Midbrain (tissue), 1 donor: ENCODE measurements around the gene CMIP.

Experiments used
- DNase-seq: peaks from one replicate; lab custom pipeline; 2025; lab: John Stamatoyannopoulos, UW

Gene CMIP

DNA sequence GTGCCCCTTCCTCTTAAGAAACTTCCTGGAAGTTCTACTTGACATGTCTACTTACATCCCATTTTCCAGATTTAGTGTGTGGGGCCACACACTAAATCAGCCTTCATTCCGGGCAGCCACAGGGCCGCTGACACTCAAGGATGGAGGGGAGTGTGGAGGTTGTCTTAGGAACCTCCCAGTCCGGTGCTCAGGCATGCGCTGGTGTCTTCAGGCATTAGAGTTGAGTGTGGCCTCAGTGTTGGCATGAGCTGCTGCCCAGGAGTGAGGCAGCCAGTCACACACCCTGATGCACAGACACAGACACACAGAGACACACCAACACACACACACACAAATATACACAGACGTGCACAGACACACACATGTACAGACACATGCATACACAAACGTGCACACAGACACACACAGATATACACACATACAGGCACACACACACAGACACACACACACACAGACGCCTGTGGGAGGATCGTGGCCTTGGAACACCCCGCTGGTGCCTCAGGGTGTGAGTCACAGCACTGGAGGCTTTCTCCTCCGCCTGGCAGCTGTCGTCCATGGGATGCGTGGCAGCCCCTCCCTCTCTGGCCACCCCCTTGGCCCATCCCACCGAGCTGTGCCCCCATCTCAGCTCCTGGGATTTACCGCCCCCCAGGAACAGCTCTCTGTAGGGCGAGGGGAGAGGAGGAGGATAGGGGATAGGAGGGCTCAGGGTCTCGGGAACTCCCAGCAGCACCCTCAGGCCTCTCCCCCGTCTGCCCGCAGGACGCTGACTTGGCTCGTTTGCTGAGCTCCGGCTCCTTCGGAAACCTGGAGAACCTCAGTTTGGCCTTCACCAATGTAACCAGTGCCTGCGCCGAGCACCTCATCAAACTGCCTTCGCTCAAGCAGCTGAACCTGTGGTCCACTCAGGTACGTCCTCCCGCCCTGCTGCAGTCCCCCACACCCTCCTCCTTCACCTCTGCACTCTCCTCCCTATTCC lies 258.9 kb downstream of the CMIP start:
- DNase-seq, result no peak

DNA sequence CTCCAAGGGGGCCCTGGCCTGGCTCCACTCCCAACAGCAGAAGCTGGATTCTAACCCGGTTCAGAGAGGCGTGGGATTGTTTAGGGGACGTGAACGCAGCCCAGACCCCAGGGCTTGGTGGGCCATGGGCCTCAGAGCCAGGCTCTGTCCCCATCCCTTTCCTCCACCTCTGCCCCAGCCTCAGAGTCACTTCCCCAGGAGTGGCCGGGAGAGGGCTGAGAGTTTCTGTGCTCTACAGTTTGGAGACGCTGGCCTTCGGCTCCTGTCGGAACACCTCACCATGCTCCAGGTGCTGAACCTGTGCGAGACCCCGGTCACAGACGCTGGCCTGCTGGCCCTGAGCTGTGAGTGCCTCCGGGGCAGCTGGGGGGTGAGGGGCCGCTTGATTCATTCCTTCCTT lies 260.7 kb downstream of the CMIP start:
- no peak for DNase-seq

DNA sequence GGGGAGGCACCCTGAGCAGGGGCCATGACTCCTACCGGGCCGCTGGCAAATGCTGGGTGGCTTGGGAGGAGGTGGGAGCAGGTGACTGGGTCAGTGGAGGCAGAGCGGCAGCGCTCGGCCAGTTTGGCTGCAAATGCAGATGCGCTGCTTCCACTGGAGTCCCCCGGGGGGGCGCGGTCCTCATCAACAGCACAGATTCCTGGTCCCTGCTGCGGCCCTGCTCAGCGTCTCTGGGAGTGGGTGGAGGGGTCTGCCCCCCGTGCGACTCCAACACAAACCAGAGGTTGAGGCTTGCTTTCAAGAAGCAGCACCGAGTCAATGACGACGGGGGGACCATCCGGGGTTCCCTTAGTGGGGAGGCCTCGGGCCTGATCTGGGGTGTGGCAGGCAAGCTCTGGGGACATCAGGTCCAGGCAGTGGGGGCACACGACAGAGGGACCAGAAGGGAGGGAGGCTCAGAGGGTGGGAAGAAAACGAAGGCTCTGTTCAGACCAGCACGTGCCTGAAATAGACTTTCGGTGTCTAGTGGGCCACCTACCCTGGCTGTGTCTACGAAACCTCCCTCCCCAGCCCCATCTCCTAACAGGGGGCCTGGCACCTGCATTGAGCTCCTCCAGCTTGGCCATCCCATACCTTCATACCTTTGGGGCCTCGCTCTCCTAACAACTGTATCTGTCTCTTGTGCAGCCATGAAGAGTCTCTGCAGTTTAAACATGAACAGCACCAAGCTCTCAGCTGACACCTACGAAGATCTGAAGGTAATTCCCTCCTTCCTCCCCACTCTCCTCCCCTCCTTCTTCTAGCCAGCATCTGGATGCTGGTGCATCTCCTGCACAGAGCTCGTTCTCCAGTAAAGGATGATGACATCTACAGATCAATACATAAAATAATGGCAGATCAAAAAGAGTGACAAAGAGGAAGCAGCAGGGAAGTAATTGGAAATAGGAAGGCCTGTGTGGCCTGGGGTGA lies 262.0 kb downstream of the CMIP start:
- no peak for DNase-seq

DNA sequence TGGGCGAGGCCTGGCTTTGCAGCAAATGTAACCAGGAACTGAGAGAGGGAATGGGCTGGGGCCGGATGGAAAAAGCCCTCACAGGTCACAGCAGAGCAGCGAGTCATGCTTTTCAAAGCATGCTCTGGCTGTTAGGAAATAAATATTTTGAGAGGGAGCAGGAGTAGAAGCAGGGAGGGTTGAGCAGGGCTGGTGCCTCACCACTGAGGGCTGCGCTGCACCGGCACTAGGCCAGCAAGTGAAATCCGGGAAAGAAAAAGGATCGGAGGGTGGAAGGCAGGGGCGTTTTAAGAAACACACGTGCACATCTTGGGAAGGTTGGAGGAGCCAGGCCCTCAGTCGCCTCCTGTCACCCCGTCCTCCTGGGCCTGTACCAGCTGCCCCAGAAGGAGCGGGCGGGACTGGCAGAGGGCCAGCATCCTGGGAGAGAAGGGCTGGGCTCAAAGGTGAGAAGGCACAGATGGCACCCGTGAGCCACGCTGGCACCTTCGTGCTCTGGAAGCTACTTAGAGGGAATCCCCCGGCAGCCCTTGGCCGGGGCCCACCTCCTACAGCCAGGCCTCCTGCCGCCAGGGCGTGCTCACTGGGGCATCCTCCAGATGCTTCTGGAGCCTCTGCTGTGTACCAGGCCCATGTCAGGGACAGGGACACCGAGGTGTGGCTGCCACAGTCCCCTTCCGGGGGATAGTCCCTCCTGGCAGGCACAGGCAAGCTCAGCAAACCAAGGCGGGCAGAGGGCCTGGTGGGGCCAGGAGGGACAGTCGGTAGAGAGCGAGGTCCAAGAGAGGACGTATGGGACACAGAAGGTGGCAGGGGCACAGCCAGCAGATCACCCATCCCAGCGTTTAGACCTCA lies 263.0 kb downstream of the CMIP start:
- DNase-seq, result no peak

DNA sequence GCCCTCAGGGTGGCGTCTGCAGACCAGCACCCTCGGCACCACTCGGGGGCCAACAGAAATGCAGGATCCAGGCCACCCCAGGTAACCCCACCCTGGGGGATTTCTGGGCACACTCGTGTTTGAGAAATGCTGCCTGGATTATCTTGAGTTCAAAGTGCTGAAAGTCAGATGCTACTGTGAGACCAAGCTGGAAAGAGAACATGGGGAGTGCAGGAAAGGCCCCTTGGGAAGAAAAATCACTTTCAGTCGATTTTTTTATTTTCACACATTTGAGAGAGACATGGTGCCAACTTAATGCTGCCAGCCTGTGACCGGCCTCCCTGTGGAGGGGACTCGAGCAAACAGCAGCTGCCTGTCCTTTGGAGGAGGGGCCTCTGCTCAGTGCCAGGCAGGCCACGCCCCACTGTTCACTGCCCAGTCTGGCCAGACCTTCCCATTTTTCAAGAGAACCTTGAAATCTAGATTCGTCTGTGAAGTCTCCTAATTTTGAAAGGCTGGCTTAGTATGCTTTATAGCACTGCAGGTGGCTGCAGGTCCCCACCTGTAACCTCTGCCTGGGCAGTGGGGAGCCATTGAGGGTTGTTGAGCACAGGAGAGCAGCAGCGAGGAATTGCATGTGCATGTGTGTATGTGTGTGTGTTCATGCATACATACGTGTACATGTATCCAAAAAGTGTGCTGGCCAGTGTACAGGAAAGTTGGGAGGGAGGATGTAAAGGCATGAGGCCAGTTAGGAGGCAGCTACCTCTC lies 263.8 kb downstream of the CMIP start:
- DNase-seq, result peak; percentile 25

DNA sequence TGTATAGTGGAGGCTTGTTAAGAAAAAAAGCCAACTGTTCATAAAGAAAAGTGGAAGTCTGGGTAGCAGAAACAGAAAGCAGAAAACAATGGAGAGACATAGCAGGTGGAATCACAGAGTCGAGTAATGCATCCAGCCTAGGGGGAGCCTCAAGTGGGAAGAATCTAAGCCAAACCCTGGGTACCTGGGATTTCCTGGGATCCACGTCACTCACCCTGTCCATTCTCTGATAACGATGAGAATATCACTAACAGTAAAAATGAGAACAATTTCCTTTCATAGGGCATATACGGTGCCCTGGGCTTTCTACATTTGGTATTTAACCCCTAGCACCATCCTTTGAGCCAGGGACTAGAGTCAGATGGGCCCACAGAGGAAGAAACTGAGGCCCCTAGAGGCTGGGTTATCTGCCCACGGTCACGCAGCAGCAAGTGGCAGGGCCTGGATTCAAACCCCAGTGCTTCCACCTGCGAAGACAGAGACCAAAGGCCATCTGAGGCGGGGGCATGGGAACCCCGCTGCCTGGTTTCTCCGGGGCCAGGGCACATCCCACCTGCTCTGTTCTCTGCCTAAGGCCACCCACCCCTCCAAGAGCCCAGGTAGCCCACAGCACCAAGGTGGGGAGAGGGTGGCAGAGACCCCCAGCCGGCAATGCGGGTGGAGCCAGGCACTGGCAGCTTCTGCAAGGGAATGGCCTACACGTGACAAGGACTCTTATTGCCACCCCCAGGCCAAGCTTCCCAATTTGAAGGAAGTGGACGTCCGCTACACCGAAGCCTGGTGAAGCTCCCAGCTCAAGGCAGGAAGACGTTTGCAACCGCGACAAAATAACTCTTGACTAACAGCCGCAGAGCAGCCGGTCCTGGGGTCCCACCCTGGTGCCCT lies 264.6 kb downstream of the CMIP start:
- no peak for DNase-seq

DNA sequence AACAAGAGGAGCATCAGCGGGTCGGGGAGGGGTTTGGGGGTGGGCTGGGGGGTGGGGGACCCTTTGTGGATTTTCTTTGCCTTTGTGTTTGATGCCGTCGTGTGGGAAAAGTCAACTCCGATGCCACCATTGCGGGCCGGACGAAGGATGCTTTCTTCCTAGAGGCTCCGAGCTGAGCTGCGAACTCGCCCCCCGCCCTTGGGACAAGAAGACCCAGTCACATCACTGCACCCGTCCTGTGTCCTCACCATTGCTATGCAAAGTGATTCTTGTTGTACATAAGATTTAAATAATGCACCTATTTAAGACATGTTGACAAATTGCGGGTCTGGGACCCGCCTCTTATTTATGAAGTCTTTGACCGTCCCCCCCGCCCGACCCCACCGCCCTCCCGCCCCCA lies 265.4 kb downstream of the CMIP start:
- DNase-seq, result no peak

DNA sequence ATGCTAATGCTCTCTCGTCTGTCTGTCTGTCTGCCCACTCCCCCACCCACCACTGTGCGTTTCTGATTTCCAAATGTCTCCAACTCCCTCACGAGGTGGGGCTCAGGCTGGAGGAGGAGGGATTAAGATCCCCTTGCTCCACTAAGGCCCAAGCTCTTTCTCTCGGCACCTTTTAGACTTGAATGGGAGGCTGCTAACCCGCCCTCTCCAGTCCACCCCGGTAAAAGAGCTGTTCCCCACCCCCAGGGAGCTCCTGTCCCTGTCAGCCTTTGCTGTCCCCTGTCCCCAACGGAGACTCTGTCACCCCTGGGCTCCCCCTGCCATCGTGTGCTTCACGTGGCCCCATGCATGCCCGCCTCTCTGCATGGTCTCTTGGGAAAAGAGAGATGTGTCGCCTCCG lies 266.0 kb downstream of the CMIP start:
- DNase-seq, result no peak

DNA sequence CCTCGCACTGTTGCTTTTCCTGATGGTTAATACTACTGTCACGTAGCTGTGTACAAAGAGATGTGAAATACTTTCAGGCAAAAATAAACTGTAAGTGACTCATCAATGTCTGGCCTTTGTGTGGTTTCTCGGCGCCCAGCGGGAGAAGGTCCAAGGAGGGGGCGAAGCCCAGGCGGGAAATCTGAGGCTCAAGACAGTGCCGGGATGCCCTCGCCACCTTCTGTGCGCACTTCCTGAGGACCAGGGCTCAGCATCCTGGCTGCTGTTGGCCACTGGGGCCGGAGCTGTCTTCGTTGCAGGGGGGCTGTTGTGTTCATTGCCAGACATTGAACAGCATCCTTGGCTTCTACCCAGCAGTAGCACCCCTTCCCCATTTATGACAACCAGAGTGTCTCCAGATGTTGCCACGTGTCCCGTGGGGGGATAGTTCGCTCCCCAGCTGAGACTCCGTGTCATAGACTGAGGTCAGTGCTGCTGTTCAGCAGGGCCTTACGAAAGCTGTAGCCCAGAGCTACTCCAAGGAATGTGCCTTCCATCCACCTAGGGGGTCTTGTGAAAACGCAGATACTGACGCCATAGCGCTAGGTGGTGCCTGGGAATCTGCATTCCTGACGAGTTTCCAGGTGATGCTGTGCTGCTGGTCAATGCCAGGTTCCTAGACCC lies 267.2 kb downstream of the CMIP start:
- no peak for DNase-seq

DNA sequence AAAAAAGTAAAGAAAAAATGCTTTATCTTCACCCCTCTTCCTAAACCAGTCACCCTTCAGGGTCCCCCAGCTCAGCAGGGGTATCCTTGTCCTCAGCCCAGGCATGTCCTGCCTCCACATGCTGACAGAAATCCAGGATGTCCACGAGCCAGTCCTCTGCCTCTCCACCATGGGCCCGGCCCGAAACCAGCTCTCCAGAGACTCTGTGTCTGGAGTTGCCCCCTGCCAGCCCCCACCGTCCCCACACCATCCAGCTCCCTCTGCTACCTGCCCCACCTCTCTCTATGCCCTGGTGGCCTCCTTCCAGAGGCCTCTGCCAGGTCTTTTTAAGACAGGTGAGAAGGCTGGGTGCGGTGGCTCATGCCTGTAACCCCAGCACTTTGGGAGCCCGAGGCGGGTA lies 268.1 kb downstream of the CMIP start:
- no peak for DNase-seq

DNA sequence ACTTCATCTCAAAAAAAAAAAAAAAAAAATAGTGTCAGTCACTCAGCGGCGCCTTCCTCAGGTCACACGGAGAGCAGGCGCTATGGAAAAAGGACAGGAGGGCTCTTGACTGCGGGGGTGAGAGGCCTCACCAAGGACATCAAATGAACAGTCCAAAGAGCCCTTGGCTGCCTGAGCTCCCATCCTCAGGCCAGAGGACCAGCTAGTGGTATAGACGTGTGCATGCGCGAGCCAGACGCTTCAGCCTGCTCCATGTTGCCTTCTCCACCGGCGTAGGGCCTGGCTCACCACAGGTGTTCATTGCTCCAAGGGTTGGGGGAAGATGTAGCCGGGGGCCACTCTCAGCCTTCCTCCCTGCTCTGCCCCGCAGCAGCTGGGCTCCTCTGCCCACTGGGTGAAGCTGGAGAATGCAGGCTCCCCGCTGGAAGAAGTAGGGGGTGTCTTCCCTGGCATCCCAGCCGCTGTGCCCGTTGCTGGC lies 268.7 kb downstream of the CMIP start:
- no peak for DNase-seq

DNA sequence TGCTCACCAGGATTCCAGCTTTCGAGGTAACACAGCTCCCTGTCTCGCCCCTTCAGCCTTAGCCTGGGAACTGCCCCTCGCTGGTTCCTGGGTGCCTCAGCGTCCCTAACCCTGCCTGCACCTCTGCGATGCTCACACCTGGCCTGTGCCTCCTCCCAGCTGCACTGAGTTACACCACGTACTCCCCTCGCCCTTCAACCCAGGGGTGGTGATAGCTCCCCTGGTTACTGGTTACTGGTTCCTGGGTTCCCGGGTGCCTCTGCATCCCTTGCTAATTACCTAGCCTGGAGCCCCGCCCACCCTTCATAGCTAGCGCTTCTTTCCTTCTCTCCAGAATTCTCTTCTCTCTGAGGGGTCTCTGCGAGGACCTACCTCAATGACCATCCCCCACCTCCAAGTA lies 269.2 kb downstream of the CMIP start:
- DNase-seq, result no peak

DNA sequence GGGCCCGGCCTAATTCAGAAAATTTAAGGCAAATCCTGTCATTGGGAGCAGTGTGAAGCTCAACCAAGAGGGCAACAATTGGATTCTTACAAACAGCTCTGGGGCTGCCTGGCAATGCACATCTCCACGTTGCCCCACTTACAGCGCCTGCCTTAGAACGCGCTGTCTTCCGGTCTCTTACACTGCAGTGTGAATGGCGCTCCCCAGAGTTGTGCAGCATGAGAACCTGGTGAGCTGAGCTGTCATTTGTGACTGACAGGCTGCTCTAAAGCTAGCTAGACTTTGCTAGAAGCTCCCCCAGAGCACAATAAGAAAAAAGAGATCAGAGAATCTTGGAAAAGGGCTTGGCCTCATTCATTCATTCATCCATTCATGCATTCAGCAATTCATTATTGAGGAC lies 270.0 kb downstream of the CMIP start:
- DNase-seq, result no peak

DNA sequence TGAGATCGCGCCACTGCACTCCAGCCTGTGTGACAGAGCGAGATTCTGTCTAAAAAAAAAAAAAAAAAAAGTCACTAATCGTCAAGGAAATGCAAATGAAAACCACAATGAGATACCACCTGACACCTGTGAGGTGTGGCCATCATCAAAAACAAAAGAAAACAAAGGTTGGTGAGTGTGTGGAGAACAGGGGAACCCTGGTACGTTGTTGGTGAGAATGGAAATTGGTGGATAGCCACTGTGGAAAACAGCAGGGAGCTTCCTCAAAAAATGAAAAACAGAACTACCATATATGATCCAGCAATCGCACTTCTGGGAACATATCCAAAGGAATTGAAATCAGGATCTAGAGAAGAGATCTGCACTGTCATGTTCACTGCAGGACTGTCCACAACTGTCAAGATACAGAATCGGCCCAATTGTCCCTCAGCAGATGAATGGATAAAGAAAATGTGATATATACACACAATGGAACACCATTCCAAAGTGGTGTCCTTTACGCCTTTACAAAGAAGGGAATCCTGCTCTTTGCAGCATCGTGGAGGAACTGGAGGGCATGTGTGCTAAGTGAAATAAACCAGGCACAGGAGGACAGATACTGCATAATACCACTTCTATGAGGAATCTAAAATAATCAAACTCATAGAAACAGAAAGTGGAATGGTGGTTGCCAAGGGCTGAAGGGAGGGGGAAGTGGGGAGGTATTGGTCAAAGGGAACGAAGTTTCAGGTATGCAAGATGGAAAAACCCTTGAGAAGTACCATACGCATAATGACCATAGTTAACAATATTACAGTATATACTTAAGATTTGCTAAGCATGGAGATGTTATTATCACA lies 271.0 kb downstream of the CMIP start:
- no peak for DNase-seq

DNA sequence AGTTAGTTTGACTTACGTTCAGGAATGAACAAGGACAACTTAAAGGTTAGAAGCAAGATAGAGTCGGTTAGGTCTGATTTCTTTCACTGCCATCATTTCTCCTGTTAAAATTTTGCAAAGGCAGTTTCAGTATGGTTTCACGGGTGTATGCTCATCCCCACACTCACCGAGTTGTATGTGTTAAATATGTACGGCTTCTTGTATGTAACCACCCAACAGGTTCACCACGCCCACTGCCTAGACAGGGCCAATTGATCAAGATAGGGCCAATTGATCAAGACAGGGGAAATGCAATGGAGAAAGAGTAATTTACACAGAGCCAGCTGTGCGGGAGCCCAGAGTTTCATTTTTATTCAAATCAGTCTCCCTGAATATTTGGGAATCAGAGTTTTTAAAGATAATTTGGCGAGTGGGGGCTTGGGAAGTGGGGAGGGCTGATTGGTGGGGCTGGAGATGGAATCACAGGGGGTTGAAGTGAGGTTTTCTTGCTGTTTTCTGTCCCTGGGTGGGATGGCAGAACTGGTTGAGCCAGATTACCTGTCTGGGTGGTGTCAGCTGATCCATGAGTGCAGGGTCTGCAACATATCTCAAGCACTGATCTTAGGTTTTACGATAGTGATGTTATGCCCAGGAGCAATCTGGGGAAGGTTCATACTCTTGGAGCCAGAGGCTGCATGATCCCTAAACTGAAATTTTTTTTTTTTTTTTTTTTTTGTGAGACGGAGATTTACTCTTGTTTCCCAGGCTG lies 272.0 kb downstream of the CMIP start:
- no peak for DNase-seq

DNA sequence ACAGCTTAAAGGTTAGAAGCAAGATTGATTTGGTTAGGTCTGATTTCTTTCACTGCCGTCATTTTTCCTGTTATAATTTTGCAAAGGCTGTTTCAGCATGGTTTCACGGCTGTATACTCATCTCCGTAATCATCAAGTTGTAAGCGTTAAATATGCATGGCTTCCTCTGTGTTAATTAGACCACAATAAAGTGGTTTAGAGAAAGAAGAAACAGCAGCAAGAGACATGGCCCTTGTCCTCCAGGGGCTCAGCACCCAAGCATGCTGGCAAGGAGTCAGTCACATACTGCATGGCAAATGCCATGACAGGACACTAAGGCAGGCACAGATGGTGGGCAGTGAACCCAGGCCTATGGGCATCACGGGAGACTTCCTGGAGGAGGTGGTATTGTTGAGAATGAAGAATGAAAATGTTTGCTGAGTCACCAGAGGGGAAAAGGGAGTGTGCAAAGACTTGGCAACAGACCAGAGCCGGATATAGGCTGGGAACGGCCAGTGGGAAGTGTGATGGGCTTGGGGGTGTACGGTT lies 273.1 kb downstream of the CMIP start:
- DNase-seq, result no peak

DNA sequence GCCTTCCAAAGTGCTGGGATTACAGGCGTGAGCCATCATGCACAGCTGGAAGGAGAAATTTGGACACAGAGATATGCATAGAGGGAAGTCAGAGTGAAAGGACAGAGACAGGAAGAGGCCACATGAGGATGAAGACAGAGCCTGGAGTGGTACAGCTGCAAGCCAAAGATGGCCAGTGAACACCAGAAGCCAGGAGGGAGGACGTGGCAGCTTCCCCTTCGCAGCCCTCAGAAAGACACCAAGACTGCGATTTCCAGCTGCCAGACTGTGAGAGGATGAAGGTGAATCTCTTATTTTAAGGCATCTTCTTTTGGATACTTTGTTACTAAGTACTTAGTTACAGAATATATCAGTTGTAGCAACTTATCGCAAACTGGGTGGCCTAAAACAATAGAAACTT lies 274.0 kb downstream of the CMIP start:
- no peak for DNase-seq
